ENCODE measurements around the gene BCL11B.
A peak's percentile ranks its signal among the peaks of the same experiment; 100 is the strongest.

Gene BCL11B

GRCh38 chr14:99198746-99199502, 73.1 kb downstream of the BCL11B start:
- DNase-seq (ENCODE audit: low read depth, low spot score) = no peak
- in situ Hi-C loops (cut with HindIII; ENCODE audit: low sequenced_read_pairs) = no loop called here
- no peak for TF ChIP-seq CTCF (IDR thresholded peaks at IDR 0.05; ENCODE audit: low read depth, low read length)
- no peak overlapping the region for H3K4me3 ChIP-seq (ENCODE audit: low read depth, low read length)

- TF ChIP-seq CTCF (IDR thresholded peaks at IDR 0.05; ENCODE audit: low read depth, low read length) = no peak
- DNase-seq (ENCODE audit: low read depth, low spot score) = no peak
- in situ Hi-C loops (cut with HindIII; ENCODE audit: low sequenced_read_pairs) = no loop called here
- no peak overlapping the region for H3K4me3 ChIP-seq (ENCODE audit: low read depth, low read length)
Measured at GRCh38 chr14:99196310-99196650, 75.7 kb downstream of the BCL11B start.

- in situ Hi-C loops (cut with HindIII; ENCODE audit: low sequenced_read_pairs) = no loop called here
- no peak for TF ChIP-seq CTCF (IDR thresholded peaks at IDR 0.05; ENCODE audit: low read depth, low read length)
- no peak overlapping the region for H3K4me3 ChIP-seq (ENCODE audit: low read depth, low read length)
- peak; percentile 31 for DNase-seq (ENCODE audit: low read depth, low spot score)
Measured at GRCh38 chr14:99195602-99196309, 76.2 kb downstream of the BCL11B start.

DNA sequence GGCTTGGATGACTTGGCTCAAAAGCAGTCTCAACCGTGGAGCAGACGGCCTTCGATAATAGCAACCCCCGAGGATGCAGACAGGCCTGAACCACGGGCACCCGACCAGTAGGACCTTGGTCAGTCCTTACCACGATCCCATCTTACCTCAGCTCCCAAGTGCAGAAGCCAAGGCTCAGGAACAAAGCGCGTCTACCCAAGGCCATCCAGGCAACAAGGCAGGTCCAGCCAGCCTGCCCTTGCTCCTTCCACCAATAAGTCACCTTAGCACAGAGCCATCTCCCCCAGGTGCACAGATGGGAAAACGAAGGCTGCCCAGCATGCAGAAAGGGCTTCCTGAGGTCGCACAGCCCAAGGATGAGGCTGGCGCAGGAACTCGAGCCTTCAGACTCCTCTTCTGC, 77.3 kb downstream of the BCL11B start:
- no peak overlapping the region for H3K4me3 ChIP-seq (ENCODE audit: low read depth, low read length)
- in situ Hi-C loops (cut with HindIII; ENCODE audit: low sequenced_read_pairs) = no loop called here
- no peak for TF ChIP-seq CTCF (IDR thresholded peaks at IDR 0.05; ENCODE audit: low read depth, low read length)
- DNase-seq (ENCODE audit: low read depth, low spot score) = no peak

DNA sequence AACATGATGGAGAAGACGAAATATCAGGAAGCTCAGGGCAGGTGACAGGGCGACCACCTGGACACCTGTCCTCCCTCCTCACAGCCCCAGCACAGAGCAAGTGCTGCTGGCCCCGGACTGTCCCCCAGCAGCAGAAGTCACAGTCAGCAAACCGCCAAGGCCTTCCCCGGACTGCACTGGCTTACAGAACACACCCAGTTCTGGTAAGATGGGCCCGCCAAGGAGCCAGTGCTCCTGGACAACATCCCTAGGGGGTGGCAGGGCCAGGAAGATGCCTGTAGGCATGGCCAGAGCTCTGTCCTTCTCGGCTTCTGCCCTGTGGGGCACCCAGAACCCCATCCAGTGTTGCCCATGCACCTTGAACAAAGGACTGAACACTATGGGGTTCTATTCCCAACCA, 77.9 kb downstream of the BCL11B start:
- no peak for TF ChIP-seq CTCF (IDR thresholded peaks at IDR 0.05; ENCODE audit: low read depth, low read length)
- in situ Hi-C loops (cut with HindIII; ENCODE audit: low sequenced_read_pairs) = no loop called here
- no peak overlapping the region for H3K4me3 ChIP-seq (ENCODE audit: low read depth, low read length)
- DNase-seq (ENCODE audit: low read depth, low spot score) = no peak

GRCh38 chr14:99192830-99193229, 79.2 kb downstream of the BCL11B start:
- H3K4me3 ChIP-seq (ENCODE audit: low read depth, low read length) = no peak overlapping the region
- in situ Hi-C loops (cut with HindIII; ENCODE audit: low sequenced_read_pairs) = no loop called here
- TF ChIP-seq CTCF (IDR thresholded peaks at IDR 0.05; ENCODE audit: low read depth, low read length) = no peak
- DNase-seq (ENCODE audit: low read depth, low spot score) = no peak

All from astrocyte of the spinal cord (primary cell).